Endothelial cell (in vitro differentiated cells): Measurements from ENCODE around the gene LPP. TPM values are rescaled to one million over a fixed set of nuclear protein-coding genes. Genes with fewer than 3 reads are reported as not detected.

Experiments used
- DNase-seq: peaks from one replicate; pipeline ENCODE4 v3.0.0; 2021; ENCODE audit warnings: low spot score
- H3K27ac Mint-ChIP-seq: one replicate; pipeline ENCODE4 v1.8.0; 2021; ENCODE audit warnings: mixed read lengths, inconsistent platforms; ENCODE audit not compliant: unreplicated experiment
- H3K27me3 Mint-ChIP-seq: one replicate; pipeline ENCODE4 v1.8.0; 2021; ENCODE audit warnings: mild to moderate bottlenecking, moderate library complexity, mixed read lengths, inconsistent platforms; ENCODE audit not compliant: unreplicated experiment
- H3K36me3 Mint-ChIP-seq: one replicate; pipeline ENCODE4 v1.8.0; 2021; ENCODE audit warnings: mild to moderate bottlenecking, low read depth, mixed read lengths, inconsistent platforms; ENCODE audit not compliant: unreplicated experiment
- H3K4me1 Mint-ChIP-seq: one replicate; pipeline ENCODE4 v1.8.0; 2021; ENCODE audit warnings: mild to moderate bottlenecking, mixed read lengths, inconsistent platforms; ENCODE audit not compliant: unreplicated experiment
- H3K4me3 Mint-ChIP-seq: one replicate; pipeline ENCODE4 v1.8.0; 2021; ENCODE audit warnings: mild to moderate bottlenecking, mixed read lengths, inconsistent platforms; ENCODE audit not compliant: unreplicated experiment
- H3K9me3 Mint-ChIP-seq: one replicate; pipeline ENCODE4 v1.8.0; 2021; ENCODE audit warnings: mixed read lengths, inconsistent platforms; ENCODE audit not compliant: unreplicated experiment
- total RNA-seq: library from RNA; stranded (reverse); fragmentation: NEBNext Ultra II Directional; extraction: Animal tissue kit (Norgen Biotek cat#: 25700); gene quantifications from one replicate; pipeline ENCODE4 v1.2.1, GENCODE V29; 2021; ENCODE audit not compliant: unreplicated experiment
- TF ChIP-seq, protein P1 (sequence below): fragments of 200-600 bp; sonication (generic); IDR thresholded peaks from one replicate; pipeline ENCODE4 v1.5.0; 2021; ENCODE audit warnings: antibody characterized with exemption; ENCODE audit not compliant: unreplicated experiment

Gene LPP
- total RNA-seq, 1 donor from 2014 or later: 181 TPM

DNA sequence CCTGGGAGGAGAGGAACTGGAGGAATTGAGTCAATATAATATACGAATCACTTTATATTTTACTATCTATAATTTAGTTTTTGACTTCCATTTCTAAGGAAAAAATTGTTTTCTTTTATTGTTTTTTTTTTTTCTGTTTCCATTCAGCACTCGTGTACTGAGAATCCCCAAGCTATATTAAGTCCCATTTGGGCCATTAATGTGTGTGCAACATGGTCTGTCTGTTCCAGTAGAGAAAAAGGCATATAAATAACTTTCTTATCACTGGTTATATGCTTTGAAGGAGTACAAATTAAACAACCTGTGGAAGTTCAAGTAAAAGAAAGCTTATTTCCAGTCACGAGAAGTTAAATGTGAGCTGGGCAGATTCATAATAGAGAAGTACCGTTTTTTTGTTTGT lies 518.9 kb downstream of the LPP start:
- peaks cover 6% of the 10 kb centered on the region for H3K4me1 Mint-ChIP-seq
- TF ChIP-seq, protein P1, sequence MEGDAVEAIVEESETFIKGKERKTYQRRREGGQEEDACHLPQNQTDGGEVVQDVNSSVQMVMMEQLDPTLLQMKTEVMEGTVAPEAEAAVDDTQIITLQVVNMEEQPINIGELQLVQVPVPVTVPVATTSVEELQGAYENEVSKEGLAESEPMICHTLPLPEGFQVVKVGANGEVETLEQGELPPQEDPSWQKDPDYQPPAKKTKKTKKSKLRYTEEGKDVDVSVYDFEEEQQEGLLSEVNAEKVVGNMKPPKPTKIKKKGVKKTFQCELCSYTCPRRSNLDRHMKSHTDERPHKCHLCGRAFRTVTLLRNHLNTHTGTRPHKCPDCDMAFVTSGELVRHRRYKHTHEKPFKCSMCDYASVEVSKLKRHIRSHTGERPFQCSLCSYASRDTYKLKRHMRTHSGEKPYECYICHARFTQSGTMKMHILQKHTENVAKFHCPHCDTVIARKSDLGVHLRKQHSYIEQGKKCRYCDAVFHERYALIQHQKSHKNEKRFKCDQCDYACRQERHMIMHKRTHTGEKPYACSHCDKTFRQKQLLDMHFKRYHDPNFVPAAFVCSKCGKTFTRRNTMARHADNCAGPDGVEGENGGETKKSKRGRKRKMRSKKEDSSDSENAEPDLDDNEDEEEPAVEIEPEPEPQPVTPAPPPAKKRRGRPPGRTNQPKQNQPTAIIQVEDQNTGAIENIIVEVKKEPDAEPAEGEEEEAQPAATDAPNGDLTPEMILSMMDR: no peak
- no peak for DNase-seq
- H3K9me3 Mint-ChIP-seq: no peaks in the 10 kb centered on the region
- H3K27ac Mint-ChIP-seq: no peak overlapping the region
- peaks cover 3% of the 10 kb centered on the region for H3K36me3 Mint-ChIP-seq
- no peaks in the 10 kb centered on the region for H3K27me3 Mint-ChIP-seq
- no peak overlapping the region for H3K4me3 Mint-ChIP-seq

DNA sequence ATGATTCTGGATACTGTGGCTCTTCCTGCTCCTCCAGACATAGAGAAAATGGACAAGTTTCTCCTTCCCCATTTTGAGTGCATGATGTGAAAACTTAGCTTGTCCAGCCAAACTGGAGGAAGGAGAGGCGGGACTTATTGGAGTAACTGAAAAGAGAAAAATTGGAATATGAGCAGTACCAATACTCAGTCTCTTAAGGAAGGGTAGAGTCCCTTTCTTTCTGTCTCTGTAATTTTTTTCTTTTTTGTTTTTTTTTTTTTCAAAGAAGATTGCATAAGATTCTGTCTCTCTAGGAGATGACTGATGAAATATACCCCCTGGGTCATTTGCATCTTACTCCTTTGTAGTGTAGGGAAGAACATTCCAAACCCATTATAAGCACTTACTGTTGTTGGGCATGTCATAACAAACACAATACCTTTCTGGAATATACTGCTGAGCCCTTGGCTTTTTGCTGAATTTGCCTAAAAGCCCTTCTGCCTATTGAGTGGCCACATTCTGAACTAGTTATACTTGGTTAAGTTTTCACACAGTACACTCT lies 519.8 kb downstream of the LPP start:
- H3K4me1 Mint-ChIP-seq: peaks cover 6% of the 10 kb centered on the region
- no peaks in the 10 kb centered on the region for H3K27me3 Mint-ChIP-seq
- H3K36me3 Mint-ChIP-seq: peaks cover 3% of the 10 kb centered on the region
- TF ChIP-seq, protein P1: no peak
- H3K27ac Mint-ChIP-seq: no peak overlapping the region
- no peak overlapping the region for H3K4me3 Mint-ChIP-seq
- H3K9me3 Mint-ChIP-seq: no peaks in the 10 kb centered on the region
- no peak for DNase-seq

DNA sequence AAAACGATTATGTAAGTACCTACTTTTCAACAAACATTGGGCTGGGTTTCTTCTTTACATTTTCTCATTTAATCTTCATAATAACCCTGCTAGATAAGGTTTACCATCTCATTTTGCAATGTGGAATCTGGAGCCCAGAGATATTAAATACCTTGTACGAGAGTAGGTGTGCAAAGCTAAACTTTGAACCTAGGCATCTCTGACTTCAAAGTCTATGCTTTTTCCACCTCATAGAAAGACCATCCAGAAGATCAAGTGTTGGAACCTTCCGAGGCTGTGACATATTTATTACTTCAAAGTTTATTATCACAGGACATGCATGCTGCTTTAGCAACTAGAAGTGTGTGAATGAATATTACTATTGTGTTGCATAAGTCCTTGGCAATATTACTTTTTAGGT lies 520.6 kb downstream of the LPP start:
- Mint-ChIP-seq H3K4me3 (no peak overlapping the region), H3K4me1 (peaks cover 6% of the 10 kb centered on the region), H3K9me3 (no peaks in the 10 kb centered on the region), H3K36me3 (no peaks in the 10 kb centered on the region), H3K27ac (no peak overlapping the region), H3K27me3 (no peaks in the 10 kb centered on the region)
- TF ChIP-seq, protein P1: no peak
- DNase-seq: no peak

DNA sequence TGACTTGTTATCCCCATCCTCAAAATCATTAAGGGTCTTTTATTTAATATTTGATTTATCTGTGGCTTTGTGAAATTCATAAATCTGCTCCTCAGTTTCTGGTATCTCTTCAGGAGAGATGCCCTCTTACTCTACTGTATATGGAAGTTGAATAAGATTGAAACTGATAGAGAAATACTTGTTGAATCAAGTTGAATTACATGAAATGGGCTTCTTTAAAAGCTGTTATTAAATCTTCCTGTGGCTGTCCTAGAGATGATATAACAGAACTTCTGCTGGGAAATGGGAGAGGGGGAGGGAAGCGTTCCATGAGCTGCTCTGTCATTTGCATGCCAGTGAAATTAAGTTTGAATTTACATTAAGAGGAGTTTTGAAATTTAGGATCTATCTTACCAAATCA lies 523.4 kb downstream of the LPP start:
- H3K4me3 Mint-ChIP-seq: no peak overlapping the region
- TF ChIP-seq, protein P1: no peak
- H3K36me3 Mint-ChIP-seq: no peaks in the 10 kb centered on the region
- H3K4me1 Mint-ChIP-seq: peaks cover 2% of the 10 kb centered on the region
- H3K27ac Mint-ChIP-seq: no peak overlapping the region
- H3K27me3 Mint-ChIP-seq: no peaks in the 10 kb centered on the region
- no peaks in the 10 kb centered on the region for H3K9me3 Mint-ChIP-seq
- DNase-seq: no peak

DNA sequence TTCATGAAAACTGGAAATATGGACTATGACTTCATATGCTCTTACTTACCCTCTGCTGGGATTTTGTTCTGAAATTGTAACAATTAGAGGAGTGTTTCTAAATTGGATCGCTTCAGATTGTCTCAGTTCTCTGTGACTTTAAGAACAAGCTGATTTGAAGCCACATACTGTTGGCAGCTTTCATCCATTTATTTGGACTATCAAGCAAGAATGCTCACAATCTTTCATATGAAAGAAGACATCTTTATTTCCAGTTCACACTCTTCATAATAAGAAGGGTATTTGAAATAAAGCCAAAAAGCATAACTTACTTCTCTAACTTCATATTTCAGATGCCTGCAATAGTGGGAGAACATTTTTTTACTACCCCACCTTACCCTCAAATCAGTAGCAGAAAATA lies 526.2 kb downstream of the LPP start:
- no peaks in the 10 kb centered on the region for H3K27me3 Mint-ChIP-seq

More for the DNA sequence above, 526.2 kb downstream of the LPP start:
- Mint-ChIP-seq H3K4me3 (no peak overlapping the region), H3K9me3 (no peaks in the 10 kb centered on the region), H3K27ac (no peak overlapping the region), H3K36me3 (no peaks in the 10 kb centered on the region), H3K4me1 (peaks cover 2% of the 10 kb centered on the region)
- no peak for DNase-seq
- TF ChIP-seq, protein P1: no peak
